A204.1 (cell line): ENCODE measurements around the gene PCDHGA5.
A peak's percentile ranks its signal among the peaks of the same experiment; 100 is the strongest.
"Not testable (repeated sequence)": the region's sequence is repeated elsewhere in the genome, so short reads cannot be mapped to it uniquely, and the experiment has no call there.

Experiments used
- FAIRE-seq: peaks from 2 replicates; lab custom pipeline; 2012; peaks lifted over from hg19 to GRCh38; lab: Jason Lieb, UNC

PCDHGA5 gene

GRCh38 chr5:141387557-141388311 is 23.8 kb downstream of the PCDHGA5 start, which contains the start of gene PCDHGB4:
Gene PCDHGB4 (plus strand): TSS chr5:141387698. CDS start chr5:141387885, 187 bp downstream.
- not testable (repeated sequence) for FAIRE-seq

DNA sequence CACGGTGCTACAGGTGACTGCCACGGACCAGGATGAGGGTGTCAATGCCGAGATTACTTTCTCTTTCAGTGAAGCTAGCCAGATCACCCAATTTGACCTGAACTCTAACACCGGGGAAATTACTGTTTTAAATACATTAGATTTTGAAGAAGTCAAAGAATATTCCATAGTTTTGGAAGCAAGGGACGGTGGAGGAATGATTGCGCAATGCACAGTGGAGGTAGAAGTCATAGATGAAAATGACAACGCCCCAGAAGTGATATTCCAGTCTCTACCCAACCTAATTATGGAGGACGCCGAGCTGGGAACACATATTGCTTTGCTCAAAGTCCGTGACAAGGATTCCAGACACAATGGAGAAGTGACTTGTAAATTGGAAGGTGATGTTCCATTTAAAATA is 24.7 kb downstream of the PCDHGA5 start:
- no peak for FAIRE-seq

GRCh38 chr5:141389153-141390042 is 25.4 kb downstream of the PCDHGA5 start:
- no peak for FAIRE-seq

GRCh38 chr5:141392429-141393198 is 28.7 kb downstream of the PCDHGA5 start, which contains the start of gene PCDHGA8:
Gene PCDHGA8 (plus strand): TSS chr5:141392633. CDS start chr5:141392814, 181 bp downstream.
- no peak for FAIRE-seq

DNA sequence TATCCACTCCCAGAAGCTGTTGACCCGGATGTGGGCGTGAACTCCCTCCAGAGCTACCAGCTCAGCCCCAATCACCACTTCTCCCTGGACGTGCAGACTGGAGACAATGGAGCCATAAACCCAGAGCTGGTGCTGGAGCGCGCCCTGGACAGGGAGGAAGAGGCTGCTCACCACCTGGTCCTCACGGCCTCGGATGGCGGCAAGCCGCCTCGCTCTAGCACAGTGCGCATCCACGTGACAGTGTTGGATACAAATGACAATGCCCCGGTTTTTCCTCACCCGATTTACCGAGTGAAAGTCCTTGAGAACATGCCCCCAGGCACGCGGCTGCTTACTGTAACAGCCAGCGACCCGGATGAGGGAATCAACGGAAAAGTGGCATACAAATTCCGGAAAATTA is 29.3 kb downstream of the PCDHGA5 start:
- FAIRE-seq, result no peak

DNA sequence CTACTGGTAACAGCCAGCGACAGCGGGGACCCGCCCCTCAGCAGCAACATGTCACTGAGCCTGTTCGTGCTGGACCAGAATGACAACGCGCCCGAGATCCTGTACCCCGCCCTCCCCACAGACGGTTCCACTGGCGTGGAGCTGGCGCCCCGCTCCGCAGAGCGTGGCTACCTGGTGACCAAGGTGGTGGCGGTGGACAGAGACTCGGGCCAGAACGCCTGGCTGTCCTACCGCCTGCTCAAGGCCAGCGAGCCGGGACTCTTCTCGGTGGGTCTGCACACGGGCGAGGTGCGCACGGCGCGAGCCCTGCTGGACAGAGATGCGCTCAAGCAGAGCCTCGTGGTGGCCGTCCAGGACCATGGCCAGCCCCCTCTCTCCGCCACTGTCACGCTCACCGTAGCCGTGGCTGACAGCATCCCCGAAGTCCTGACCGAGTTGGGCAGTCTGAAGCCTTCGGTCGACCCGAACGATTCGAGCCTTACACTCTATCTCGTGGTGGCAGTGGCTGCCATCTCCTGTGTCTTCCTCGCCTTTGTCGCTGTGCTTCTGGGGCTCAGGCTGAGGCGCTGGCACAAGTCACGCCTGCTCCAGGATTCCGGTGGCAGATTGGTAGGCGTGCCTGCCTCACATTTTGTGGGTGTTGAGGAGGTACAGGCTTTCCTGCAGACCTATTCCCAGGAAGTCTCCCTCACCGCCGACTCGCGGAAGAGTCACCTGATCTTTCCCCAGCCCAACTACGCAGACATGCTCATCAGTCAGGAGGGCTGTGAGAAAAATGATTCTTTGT is 30.6 kb downstream of the PCDHGA5 start:
- not testable (repeated sequence) for FAIRE-seq

DNA sequence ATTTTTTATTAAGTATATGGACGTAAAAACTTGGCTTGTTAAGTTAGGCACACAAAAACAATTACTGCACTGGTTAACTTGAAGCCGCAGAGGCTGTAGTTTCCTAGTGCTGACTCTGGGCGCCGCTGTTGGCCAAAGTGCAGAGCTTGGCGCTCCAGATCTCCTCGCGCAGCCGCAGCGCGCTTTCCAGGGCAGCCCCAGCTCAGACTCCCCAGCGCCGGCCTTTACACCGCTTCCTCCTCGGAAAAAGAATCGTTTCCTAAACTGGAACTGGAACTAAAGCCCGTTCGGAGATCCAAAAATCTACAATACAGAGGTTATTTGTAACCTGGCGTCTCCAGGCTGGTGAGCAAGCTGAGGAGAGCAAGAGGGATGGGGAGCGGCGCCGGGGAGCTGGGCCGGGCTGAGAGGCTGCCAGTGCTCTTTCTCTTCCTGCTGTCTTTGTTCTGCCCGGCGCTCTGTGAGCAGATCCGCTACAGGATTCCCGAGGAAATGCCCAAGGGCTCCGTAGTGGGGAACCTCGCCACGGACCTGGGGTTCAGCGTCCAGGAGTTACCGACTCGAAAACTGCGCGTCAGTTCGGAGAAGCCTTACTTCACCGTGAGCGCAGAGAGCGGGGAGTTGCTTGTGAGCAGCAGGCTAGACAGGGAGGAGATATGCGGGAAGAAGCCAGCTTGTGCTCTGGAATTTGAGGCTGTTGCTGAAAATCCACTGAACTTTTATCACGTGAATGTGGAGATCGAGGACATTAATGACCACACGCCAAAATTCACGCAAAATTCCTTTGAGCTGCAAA is 34.0 kb downstream of the PCDHGA5 start, which contains the start of gene PCDHGB5:
PCDHGB5 (plus strand) TSS at position 192 of the 796 bp plus-strand sequence; CDS start at position 373, 181 bp downstream.
- not testable (repeated sequence) for FAIRE-seq

DNA sequence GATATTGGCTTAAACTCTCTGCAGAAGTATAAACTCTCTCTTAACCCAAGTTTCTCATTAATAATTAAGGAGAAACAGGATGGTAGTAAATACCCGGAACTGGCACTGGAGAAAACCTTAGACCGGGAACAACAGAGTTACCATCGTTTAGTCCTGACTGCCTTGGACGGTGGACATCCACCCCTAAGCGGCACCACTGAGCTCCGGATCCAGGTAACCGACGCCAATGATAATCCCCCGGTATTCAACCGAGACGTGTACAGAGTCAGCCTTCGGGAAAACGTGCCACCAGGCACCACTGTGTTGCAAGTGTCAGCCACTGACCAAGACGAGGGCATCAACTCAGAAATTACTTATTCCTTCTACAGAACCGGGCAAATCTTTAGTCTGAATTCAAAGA is 34.6 kb downstream of the PCDHGA5 start:
- FAIRE-seq, result no peak

- no peak for FAIRE-seq
Measured at GRCh38 chr5:141399555-141400258, 35.7 kb downstream of the PCDHGA5 start.

DNA sequence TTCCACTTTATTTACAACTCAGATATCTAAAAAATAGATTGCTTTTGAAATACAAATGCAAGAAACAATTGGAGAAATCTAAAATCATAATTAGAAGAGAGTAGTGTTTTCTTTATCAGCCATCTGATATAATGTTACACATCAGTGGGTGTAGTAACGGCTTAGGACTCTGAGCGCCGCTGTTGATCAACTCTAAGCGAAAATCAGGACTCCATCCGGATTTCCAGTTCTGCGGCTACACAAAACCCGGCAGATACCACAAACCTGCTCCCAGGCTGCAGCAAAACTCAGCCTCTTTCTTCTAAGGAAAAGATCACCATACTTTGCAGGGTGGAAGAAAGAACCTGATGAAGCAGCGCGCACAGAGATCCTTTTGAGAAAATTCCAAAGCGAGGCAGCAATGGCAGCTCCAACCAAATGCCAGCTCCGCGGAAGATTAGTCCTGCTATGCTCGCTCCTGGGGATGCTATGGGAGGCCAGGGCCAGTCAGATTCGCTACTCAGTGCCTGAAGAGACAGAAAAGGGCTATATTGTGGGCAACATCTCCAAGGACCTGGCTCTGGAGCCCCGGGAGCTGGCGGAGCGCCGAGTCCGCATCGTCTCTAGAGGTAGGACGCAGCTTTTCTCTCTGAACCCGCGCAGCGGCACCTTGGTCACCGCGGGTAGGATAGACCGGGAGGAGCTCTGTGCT is 38.7 kb downstream of the PCDHGA5 start, which contains the start of gene PCDHGA9:
PCDHGA9 (plus strand) TSS at position 226 of the 691 bp plus-strand sequence; CDS start at position 401, 175 bp downstream.
- FAIRE-seq, result no peak

GRCh38 chr5:141403387-141403786 is 39.4 kb downstream of the PCDHGA5 start:
- no peak for FAIRE-seq

- not testable (repeated sequence) for FAIRE-seq
Measured at GRCh38 chr5:141407790-141408505, 44.0 kb downstream of the PCDHGA5 start, which contains the start of gene PCDHGB6. Gene PCDHGB6 (plus strand): TSS chr5:141408021. CDS start chr5:141408203, 182 bp downstream.

DNA sequence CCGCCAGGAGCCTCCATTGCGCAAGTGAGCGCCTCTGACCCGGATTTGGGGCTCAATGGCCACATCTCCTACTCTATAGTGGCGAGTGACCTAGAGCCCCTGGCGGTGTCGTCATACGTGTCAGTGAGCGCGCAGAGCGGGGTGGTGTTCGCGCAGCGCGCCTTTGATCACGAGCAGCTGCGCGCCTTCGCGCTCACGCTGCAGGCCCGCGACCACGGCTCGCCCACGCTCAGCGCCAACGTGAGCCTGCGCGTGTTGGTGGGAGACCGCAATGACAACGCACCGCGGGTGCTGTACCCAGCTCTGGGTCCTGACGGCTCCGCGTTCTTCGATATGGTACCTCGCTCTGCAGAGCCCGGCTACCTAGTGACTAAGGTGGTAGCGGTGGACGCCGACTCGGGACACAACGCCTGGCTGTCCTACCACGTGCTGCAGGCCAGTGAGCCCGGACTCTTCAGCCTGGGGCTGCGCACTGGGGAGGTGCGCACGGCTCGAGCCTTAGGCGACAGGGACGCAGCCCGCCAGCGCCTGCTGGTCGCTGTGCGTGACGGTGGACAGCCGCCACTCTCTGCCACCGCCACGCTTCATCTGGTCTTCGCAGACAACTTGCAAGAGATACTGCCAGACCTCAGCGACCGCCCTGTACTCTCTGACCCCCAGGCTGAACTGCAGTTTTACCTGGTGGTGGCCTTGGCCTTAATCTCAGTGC is 45.8 kb downstream of the PCDHGA5 start:
- FAIRE-seq, result no peak

GRCh38 chr5:141411575-141411974 is 47.6 kb downstream of the PCDHGA5 start:
- FAIRE-seq, result no peak

- FAIRE-seq, result peak; percentile 58
Measured at GRCh38 chr5:141412854-141413539, 49.0 kb downstream of the PCDHGA5 start, which contains the start of gene PCDHGA10. Gene PCDHGA10 (plus strand): TSS chr5:141412987. CDS start chr5:141413176, 189 bp downstream.

DNA sequence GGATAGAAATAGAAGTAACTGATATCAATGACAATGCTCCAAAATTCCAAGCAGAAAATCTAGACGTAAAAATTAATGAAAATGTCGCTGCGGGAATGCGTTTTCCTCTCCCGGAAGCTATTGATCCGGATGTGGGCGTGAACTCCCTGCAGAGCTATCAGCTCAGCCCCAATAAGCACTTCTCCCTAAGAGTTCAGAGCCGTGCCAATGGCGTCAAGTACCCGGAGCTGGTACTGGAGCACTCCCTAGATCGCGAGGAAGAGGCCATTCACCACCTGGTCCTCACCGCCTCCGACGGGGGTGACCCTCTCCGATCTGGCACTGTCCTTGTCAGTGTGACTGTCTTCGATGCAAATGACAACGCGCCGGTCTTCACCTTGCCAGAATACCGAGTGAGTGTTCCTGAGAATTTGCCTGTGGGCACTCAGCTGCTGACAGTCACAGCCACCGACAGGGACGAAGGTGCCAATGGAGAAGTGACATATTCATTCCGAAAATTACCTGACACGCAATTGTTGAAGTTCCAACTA is 49.6 kb downstream of the PCDHGA5 start:
- FAIRE-seq, result no peak
